Measurements from ENCODE around the gene COL5A3.

- TF ChIP-seq CTCF (IDR thresholded peaks at IDR 0.05; ENCODE audit: low read length), result peak; percentile 87
- no peak for TF ChIP-seq EZH2phosphoT487 (IDR thresholded peaks at IDR 0.05; ENCODE audit: low read length)
Observed at GRCh38 chr19:10027158-10027997, 17.1 kb upstream of the COL5A3 start.
